ACC112 (cell line): ENCODE results near the gene FIBCD1.

ENCODE experiments used
- H2AFZ ChIP-seq: fragments of 200-600 bp; sonication (generic); one replicate; pipeline ENCODE4 v1.6.0; 2017; ENCODE audit warnings: antibody characterized with exemption, low read length; ENCODE audit not compliant: unreplicated experiment
- H3K27ac ChIP-seq: fragments of 200-600 bp; sonication (generic); 2 replicates; pipeline ENCODE4 v1.5.1; 2014; ENCODE audit warnings: low read depth, mild to moderate bottlenecking, antibody characterized with exemption, low read length, moderate library complexity
- H3K27me3 ChIP-seq: fragments of 200-600 bp; sonication (generic); 2 replicates; pipeline ENCODE4 v1.6.1; 2014; ENCODE audit warnings: mild to moderate bottlenecking, antibody characterized with exemption, low read length, moderate library complexity, mixed read lengths; ENCODE audit not compliant: insufficient read depth
- H3K36me3 ChIP-seq: fragments of 200-600 bp; sonication (generic); 2 replicates; pipeline ENCODE4 v1.6.1; 2016; ENCODE audit warnings: mild to moderate bottlenecking, antibody characterized with exemption, low read length, moderate library complexity, mixed read lengths; ENCODE audit not compliant: insufficient read depth
- H3K4me1 ChIP-seq: fragments of 200-600 bp; sonication (generic); one replicate; pipeline ENCODE4 v1.6.1; 2016; ENCODE audit warnings: low read length, mixed read lengths; ENCODE audit not compliant: insufficient read depth, unreplicated experiment, control insufficient read depth
- H3K4me3 ChIP-seq: fragments of 200-600 bp; sonication (generic); 2 replicates; pipeline ENCODE4 v1.5.1; 2014; ENCODE audit warnings: mild to moderate bottlenecking, low read depth, low read length
- H3K79me2 ChIP-seq: fragments of 200-600 bp; sonication (generic); one replicate; pipeline ENCODE4 v1.6.0; 2016; ENCODE audit warnings: low read length; ENCODE audit not compliant: control insufficient read depth, unreplicated experiment, insufficient read depth

The FIBCD1 gene

DNA sequence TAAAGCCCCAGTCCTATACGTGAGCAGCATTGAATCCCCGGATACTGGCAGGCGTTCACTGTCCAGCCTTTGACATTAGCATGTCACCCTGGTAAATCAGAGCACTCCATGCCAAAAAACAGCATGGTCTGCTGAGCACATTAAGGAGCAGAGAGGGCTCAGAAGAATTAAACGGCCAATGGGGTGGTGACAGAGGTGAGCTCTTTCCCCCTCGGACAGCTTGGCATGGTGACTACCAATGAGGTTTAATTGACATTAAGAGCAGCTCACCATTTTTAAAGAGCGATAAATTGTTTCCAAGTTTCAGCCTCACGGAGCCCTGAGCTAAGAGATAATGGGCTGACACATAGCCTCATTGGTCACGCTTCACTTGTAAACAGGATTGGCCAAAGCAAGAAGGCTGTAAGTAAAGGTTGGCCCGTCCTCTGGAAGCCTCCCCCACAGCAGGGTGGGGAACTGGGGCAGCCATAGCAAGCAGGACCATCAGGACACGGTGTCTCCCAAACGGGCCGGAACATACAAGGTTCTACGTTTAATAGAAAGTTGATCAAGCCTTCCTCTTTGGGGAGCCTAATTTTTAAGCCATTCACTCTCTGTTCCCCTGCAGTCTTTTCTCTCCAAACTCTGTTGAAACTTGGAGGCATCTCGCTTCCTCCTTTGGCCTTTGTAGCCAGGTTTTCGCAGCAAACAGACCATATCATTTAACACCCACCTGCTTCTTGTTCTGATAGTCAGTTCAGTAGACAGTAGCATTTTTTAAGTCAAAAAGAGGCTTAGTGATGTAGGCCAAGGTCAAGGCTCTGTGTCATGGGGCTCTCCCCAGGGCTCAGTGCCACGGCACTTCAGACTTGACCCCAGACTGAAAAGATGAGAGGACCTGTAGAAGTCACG, 68.3 kb downstream of the FIBCD1 start:
- Histone ChIP-seq H3K4me1 (no peaks in the 10 kb centered on the region), H3K27ac (no peak overlapping the region), H3K79me2 (peaks cover 37% of the 10 kb centered on the region), H3K4me3 (no peak overlapping the region), H3K27me3 (no peaks in the 10 kb centered on the region), H3K36me3 (peaks cover 33% of the 10 kb centered on the region), H2AFZ (no peak overlapping the region)

DNA sequence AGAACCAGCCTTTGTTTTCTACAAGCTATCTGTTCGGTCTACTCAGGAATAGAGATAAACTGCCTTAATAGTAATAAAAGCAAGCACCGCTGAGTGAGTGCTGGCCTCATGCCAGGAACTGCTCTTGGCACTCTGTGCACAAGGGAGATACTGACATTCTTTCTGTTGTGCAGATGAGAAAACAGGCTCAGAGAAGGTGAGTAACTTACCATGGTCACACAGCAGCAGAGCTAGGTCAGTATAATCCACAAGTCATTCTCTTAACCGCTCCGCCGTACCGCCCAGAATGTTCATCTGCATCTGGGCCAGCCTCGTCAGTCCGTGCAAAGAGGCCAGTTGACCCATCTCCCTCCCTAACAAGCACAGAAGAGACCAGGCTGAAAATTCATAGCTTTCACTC, 69.8 kb downstream of the FIBCD1 start:
- Histone ChIP-seq H3K4me1 (no peaks in the 10 kb centered on the region), H3K36me3 (peaks cover 32% of the 10 kb centered on the region), H3K27me3 (no peaks in the 10 kb centered on the region), H3K79me2 (peaks cover 46% of the 10 kb centered on the region), H2AFZ (no peak overlapping the region), H3K27ac (no peak overlapping the region), H3K4me3 (no peak overlapping the region)

DNA sequence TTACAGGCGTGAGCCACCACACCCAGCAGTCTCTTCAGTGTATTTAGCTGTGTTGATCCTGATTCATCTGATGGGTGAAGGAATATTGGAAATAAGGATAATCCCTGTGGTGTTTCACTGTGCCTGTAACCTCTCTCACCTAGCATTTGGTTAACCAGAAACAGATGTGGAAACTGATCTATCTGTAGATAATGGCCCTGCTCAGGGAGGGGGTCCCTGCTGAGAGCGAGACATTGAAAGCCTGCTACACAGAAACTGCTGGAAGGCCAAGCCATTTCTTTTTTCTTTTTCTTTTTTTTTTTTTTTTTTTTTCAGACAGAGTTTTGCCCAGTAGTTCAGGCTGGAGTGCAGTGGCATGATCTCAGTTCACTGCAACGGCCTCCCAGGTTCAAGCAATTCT, 70.8 kb downstream of the FIBCD1 start:
- Histone ChIP-seq H3K27ac (no peak overlapping the region), H3K4me1 (no peaks in the 10 kb centered on the region), H3K27me3 (no peaks in the 10 kb centered on the region), H2AFZ (no peak overlapping the region), H3K79me2 (peaks cover 56% of the 10 kb centered on the region), H3K4me3 (no peak overlapping the region), H3K36me3 (peaks cover 30% of the 10 kb centered on the region)

DNA sequence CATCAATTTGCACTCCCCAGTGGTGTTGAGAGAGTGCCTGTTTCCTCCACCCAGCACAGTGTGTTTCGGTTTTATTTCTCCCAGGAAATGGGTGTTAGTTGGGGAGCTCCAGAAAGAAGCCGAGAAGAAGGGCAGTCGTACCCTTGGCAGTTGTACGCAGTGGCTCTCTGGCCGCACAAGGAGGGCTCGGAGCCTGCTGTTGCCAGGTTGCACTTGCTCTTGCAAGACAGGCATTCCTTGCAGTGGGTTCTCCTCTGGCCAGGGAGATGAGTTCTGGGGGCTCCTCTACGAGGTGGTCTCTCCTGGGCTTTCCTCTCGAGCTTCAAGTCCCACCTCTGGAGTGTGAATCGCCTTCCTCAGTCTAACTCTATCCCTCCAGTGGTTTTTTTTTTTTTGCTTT, 71.5 kb downstream of the FIBCD1 start:
- Histone ChIP-seq H3K4me3 (no peak overlapping the region), H3K36me3 (peaks cover 27% of the 10 kb centered on the region), H3K4me1 (no peaks in the 10 kb centered on the region), H3K27ac (no peak overlapping the region), H2AFZ (no peak overlapping the region), H3K27me3 (no peaks in the 10 kb centered on the region), H3K79me2 (peaks cover 63% of the 10 kb centered on the region)

DNA sequence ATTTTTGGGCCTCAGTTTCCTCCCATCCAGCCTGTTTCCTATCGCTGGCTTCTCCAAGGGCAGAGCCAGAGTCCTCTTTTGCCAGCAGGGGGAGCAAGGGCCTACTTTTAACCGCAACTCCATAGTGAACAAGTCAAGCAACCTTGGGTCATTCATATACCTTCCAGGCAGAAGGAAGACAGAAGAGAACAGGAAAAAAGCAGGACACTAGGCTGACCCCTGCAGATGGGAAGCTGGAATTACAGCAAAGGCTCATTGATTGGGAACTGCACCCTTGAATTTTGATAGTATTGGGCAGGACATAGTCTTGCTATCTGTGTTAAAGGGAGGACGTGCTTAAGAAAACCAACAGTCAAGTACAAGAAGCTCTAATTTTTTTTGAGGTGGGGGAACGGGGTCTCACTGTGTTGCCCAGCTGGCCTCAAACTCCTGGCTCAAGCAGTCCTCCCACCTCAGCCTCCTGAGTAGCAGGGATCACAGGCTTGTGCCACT, 72.5 kb downstream of the FIBCD1 start:
- Histone ChIP-seq H3K27ac (no peak overlapping the region; the same call in 1 of the 2 replicates), H3K79me2 (peaks cover 73% of the 10 kb centered on the region), H3K36me3 (peaks cover 25% of the 10 kb centered on the region; the same call in 1 of the 2 replicates), H3K27me3 (no peaks in the 10 kb centered on the region), H2AFZ (no peak overlapping the region), H3K4me3 (no peak overlapping the region), H3K4me1 (peaks cover 8% of the 10 kb centered on the region)

DNA sequence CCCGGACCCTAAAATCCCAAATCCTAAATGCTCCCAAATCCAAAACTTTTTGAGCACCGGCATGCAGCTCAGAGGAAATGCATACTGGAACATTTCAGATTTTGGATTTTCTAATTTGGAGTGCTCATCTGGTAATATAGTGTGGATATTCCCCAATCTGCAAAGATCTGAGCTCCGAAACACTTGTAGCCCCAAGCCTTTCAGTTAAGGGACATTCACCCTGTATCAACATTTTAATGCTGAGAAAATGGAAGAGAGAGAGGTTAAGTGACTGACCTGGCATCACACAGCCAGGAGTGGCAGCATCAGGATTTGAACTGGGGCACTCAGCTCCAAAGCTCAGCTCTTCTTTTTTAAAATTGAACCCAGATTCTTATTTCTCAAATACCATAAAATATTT, 73.1 kb downstream of the FIBCD1 start:
- H3K36me3 ChIP-seq, result peaks cover 25% of the 10 kb centered on the region; the same call in 1 of the 2 replicates
- peaks cover 78% of the 10 kb centered on the region for H3K79me2 ChIP-seq
- H3K27ac ChIP-seq, result no peak overlapping the region
- no peak overlapping the region for H2AFZ ChIP-seq
- no peaks in the 10 kb centered on the region for H3K27me3 ChIP-seq
- no peak overlapping the region for H3K4me3 ChIP-seq
- H3K4me1 ChIP-seq, result peaks cover 14% of the 10 kb centered on the region

DNA sequence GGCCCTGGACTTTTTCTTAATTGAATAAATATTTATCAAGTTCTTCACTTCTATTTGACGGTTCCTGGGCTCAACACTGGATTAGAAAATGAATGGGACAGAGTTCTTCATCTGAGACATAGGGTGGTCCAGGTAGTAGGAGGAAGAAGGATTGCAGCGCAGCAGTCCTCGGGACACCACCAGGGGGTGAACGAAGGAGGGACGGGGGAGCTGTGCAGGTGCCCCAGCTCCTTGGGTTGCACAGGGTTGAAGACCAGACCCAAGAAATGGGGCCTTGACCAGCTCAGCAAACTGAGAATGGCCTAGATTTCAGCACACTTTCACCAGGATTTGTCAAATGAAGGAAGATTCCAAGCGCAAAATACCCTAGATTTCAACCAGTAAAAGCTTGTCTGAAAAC, 74.5 kb downstream of the FIBCD1 start:
- peaks cover 78% of the 10 kb centered on the region for H3K79me2 ChIP-seq
- peaks cover 25% of the 10 kb centered on the region for H3K4me1 ChIP-seq
- H3K27ac ChIP-seq, result no peak overlapping the region
- H3K36me3 ChIP-seq, result peaks cover 22% of the 10 kb centered on the region; the same call in 1 of the 2 replicates
- no peak overlapping the region for H3K4me3 ChIP-seq
- H3K27me3 ChIP-seq, result no peaks in the 10 kb centered on the region
- no peak overlapping the region for H2AFZ ChIP-seq

DNA sequence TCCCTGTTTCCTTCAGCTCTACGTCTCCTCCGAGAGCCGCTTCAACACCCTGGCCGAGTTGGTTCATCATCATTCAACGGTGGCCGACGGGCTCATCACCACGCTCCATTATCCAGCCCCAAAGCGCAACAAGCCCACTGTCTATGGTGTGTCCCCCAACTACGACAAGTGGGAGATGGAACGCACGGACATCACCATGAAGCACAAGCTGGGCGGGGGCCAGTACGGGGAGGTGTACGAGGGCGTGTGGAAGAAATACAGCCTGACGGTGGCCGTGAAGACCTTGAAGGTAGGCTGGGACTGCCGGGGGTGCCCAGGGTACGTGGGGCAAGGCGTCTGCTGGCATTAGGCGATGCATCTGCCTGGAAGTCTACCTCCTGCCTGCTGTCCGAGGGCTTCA, 76.3 kb downstream of the FIBCD1 start:
- peaks cover 17% of the 10 kb centered on the region; the same call in 1 of the 2 replicates for H3K36me3 ChIP-seq
- H3K79me2 ChIP-seq, result peaks cover 85% of the 10 kb centered on the region
- H3K4me3 ChIP-seq, result no peak overlapping the region
- peaks cover 42% of the 10 kb centered on the region for H3K4me1 ChIP-seq
- no peaks in the 10 kb centered on the region for H3K27me3 ChIP-seq
- H2AFZ ChIP-seq, result no peak overlapping the region
- no peak overlapping the region for H3K27ac ChIP-seq

DNA sequence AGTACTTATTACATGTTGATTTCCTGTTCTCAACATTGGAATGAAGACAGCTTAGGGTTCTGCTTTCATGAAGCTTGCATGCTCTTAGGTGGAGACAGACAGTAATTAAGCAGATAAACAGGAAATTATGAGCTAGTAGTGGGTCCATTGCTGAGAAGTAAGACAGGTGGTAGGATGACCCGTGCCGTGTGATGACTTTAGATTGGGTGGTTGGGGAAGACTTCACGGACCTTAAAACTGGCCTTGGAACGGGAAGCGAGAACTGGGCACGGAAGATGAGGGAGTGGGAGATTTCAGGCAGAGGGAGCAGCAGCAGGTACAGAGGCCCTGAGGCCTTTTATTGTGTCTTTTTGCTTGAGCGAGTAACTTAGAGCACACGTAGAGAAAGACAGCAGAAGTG, 76.8 kb downstream of the FIBCD1 start:
- peaks cover 17% of the 10 kb centered on the region; the same call in 1 of the 2 replicates for H3K36me3 ChIP-seq
- peaks cover 85% of the 10 kb centered on the region for H3K79me2 ChIP-seq
- H2AFZ ChIP-seq, result no peak overlapping the region
- no peak overlapping the region for H3K4me3 ChIP-seq
- peaks cover 47% of the 10 kb centered on the region for H3K4me1 ChIP-seq
- H3K27me3 ChIP-seq, result no peaks in the 10 kb centered on the region
- peak overlapping the region; percentile 98; the same call in 1 of the 2 replicates for H3K27ac ChIP-seq

DNA sequence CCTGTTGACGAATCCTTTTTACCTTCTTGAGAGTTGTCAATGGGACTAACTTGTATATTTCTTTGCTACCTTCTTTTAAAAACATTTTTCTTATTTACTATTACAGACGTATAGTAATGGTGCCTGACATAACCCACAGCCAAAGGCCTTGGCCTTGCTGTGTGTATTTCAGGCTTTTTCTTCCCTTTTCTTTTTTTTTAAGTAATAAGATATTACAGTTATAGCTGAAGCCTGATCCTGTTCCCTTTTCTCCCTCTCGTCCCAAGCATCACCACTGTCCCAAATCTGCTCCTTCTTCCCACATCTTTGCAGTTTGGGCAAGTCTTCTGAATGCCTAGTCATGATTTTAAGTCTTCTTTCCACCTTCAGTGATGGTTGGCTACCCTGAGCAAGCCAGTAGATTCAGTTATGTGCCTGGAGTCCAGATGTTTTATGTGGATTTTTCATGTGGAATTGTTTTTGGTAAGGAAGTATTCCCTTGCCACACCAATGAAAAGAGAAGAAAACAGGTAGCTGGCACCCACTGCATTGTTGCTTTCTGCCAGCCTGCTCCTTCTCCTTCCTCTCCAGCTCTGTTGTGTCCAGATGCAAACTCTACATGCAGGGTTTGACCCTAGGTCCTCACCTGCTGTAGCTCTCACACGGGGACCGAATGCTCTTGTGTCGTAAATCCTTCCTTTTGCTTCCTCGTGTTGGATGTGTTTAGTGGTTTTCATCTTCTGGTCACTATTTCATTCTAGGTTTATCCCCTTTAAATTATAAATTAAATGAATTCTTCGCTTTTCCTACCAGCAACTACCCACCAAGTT, 77.5 kb downstream of the FIBCD1 start:
- Histone ChIP-seq H3K4me3 (peak overlapping the region; percentile 23; the same call in 1 of the 2 replicates), H2AFZ (no peak overlapping the region), H3K27ac (peak overlapping the region; percentile 98), H3K36me3 (peaks cover 22% of the 10 kb centered on the region; the same call in 1 of the 2 replicates), H3K79me2 (peaks cover 85% of the 10 kb centered on the region), H3K27me3 (no peaks in the 10 kb centered on the region), H3K4me1 (peaks cover 54% of the 10 kb centered on the region)
